ENCODE results near the gene CIB4. TPM values are rescaled to one million over a fixed set of nuclear protein-coding genes. Genes with fewer than 3 reads are reported as not detected.
"Not testable (repeated sequence)": the region's sequence is repeated elsewhere in the genome, so short reads cannot be mapped to it uniquely, and the experiment has no call there.

The CIB4 gene
- polyA plus RNA-seq, 10 donors, result not detected

DNA sequence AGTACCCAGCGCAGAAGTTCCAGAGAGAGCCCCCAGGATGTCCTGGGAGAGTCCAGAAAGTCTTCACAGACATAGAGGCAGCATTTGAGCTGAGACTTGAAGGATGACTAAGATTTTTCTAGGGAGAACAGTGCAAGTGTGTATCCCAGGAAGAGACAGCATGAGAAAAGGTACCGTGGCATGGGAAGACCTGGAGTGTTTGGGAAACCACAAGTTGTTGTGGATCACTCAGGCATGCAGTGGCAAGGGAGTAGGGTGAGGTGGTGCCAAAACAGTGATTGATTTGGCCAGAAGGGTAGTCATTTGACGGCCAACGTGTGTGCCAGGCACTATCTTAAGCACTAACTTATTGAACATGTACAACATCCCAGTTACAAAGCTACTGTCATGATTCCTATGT is 26.9 kb upstream of the CIB4 start:
- no peak for DNase-seq

DNA sequence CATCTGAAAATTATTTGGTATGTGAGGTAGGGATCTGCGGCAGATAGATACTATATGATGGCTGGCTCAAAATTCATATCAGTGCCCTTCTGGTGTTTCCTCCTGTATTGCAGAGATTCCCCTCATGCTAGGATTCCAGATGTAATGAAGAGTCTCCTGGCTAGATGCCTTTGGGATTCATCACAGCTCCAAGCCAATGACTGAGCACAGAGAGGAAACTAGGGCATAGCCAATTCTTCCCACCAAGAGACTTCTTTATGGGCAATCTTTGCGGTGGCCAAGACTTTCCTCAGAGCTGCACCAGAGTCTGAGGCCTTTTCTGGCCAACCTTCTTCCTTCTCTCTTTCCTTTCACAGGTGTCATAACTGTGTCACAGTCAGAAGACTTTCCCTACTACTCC is 25.5 kb upstream of the CIB4 start:
- no peak for DNase-seq

DNA sequence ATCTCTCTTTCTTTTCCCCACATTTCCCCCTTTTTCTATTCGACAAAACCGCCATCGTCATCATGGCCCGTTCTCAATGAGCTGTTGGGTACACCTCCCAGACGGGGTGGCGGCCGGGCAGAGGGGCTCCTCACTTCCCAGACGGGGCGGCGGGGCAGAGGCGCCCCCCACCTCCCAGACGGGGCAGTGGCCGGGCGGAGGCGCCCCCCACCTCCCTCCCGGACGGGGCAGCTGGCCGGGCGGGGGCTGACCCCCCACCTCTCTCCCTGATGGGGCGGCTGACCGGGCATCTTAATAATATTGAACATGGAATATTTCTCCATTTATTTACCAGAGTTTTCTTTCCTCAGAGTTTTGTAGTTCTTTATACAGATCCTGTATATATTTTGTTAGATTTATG is 24.1 kb upstream of the CIB4 start:
- DNase-seq, result not testable (repeated sequence)

DNA sequence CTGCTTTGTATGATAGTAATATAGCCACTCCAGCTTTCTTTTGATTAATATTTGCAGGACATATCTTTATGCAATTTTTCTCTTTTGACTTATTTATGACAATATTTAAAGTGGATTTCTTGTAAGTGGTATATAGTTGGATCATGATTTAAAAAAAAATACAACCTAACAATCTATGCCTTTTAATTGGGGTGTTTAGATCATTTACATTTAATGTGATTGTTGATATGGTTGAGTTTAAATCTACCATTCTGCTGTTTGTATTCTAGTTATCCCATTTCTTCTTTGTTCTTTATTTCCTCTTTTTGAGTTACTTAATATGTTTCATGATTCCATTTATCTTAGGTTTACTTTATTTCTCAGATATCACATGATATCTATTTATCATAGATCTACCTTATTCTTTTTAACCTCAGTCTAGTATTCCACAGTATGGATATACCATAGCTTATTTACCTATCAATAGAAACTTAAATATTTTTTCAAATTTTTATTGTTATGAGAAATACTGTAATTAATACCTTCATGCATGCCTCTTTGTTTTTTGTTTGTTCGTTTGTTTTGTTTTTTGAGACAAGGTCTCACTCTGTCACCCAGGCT is 19.3 kb upstream of the CIB4 start:
- no peak for DNase-seq

DNA sequence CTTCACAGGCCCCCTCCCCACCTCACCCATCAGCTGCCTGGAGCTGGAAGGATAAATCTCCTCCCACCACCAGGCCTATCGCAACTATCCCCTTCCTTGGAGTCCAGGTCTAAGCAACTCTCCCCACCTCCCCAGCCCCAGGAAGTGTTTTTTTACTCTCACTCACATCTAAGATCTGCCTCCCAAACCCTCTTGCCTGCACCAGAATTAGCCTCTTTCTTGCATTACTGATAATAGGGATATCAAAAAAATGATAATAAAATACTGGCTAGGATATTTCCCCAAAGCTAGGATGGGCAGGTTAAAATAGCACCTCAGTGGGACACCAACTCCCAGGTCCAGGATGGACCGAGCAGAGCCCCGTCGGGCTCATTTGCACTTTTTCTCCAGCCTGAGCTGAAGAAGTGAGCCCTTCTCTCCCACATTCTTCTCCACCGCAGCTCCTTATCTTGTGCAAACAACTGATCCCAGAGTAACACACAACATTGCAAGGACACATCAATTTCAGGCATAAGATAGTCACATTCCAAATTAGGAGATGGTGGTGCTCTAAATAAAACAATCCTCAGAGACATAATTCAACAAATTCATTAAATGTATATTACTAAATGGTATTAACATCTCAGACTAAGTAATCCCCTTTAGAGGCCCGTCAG is 17.7 kb upstream of the CIB4 start:
- DNase-seq, result no peak

DNA sequence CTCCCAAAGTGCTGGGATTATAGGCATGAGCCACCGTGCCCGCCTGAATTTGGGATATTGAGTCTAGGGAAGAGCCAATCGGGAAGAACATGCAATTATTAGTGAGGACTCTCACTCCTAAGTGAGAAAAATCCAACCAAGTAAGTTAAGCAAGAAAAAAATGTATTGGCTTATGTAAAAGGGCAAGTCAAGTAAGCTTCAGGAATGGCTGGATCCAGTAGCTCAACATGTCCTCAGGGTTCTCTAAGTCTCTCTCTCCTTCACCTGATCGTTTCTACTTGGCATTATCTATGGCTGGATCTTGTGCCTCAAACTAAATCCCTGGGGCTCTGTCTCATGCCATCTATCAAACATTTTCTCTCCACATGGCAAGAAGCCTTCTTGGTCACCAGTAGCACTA is 16.1 kb upstream of the CIB4 start:
- no peak for DNase-seq

DNA sequence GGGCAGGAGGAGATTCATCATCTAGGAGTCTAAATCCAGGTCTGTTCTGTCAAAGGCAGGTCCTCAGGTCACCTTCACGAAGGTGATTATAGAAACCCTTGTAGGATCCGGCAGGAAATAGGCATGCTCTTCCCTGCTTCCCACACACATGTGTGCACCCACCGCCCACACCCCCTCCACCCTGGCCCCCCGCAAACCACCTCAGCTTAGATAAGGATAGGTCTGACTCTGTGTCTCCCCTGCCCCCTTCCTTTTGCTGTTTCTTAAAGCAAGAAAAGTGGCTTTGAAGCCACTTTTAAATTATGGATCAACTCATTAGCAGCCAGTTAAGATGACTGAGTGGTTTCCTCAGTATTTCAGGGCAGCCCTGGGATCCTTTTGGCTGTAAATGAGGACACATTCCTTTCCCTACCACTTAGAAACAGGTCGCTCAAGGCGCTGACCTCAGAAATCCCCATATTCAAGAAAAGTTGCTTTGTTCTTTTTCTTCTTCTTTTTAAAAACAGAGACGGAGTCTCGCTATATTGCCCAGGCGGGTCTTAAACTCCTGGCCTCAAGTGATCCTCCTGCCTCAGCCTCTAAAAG is 14.5 kb upstream of the CIB4 start:
- DNase-seq, result no peak

DNA sequence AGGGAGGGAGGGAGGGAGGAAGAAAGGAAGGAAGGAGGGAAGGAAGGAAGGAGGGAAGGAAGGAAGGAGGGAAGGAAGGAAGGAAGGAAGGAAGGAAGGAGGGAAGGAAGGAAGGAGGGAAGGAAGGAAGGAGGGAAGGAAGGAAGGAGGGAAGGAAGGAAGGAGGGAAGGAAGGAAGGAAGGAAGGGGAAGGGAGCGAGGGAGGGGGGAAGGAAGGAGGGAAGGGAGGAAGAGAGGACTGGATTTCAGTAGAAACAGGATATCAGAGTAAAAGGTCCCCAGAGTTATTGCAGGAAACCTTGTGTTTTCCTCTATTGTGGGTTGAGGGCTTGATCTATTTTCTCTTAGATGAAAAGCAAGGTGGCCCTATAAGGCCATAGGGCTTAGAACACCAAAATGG is 14.0 kb upstream of the CIB4 start:
- not testable (repeated sequence) for DNase-seq

DNA sequence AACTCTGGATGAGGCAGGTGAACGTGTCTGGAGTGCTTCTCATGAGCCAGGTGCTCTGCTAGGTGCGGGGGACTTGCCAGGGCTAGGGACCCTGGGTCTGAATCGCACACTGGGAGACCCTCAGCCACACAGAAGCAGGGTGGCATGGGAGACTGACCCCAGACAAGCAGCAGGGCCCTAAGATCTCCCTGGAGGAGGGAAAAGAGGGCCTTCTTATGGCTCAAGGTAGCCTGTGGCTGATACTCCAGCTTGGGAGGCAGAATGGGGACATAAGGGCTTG is 12.8 kb upstream of the CIB4 start:
- DNase-seq, result no peak

DNA sequence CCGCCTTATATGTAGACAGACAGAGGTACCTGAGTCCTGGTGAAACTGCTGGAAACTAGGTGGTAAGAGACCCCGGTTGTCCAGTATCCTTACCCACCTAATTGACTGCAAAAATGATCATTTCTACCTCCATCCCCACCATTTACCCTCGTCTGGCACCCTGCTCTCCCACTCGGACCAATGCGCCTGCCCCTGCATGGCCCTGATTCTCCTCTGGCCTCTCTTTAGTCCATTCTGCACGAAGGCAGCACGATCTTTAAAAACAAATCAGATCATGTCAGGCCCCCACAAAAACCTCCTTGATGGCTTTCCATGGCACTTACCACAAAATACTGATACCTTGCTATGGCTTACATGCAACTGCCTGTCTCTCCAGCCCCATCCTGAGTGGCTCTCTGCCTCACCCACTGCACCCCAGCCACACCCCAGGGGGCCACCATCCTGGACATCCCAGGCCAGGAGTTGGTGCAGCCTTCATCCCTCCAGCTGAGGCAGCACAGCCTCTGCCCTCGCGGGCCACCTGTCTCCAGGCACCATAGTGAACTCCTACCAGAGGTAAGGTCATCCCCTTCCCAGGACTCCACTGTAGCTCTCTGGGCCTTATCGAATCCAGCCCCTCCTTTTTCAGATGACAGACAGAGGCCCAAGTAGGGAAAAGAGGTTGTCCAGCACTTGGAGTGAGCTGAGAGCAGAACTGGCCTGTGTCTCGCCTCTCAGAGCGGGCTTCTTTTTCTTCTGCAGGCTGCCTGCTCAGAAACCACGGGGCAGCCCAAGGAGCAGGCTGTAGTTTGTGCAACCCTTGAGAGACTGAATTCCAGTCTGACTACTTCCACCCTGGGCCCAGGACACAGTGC is 12.3 kb upstream of the CIB4 start:
- no peak for DNase-seq

DNA sequence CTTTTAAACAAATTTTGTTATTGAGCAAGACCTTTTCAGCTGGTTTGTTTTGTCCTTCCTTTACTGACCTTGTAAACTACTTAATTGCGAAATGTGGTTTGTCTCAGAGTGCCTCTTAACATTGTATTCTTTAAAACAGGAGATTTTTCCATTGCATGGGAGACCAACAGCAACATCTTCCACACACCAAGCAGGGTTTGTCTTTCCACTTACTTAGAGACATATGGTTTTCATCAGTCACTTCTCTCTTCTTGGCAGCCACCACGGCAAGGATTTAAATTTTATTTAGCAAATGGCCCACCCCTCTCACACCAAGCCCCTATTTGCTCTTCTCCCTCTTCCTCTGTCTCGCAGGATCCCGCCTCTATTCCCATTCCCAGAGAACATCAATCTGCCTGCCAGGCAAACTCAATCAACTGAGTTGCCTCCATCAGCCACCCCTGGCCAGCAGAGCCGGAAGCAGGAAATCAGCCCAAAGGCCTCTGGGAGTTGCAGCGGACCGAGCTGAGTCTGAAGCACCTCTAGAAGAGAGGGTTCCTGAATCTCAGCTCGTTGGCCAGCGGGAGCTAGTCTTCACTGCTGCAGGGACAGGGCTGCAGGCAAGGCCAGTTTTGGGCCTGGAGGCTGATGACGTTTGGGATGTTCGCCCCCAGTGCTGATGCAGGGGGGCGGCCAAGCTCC is 11.3 kb upstream of the CIB4 start:
- peak; percentile 57 to 92 (median 83) for DNase-seq

DNA sequence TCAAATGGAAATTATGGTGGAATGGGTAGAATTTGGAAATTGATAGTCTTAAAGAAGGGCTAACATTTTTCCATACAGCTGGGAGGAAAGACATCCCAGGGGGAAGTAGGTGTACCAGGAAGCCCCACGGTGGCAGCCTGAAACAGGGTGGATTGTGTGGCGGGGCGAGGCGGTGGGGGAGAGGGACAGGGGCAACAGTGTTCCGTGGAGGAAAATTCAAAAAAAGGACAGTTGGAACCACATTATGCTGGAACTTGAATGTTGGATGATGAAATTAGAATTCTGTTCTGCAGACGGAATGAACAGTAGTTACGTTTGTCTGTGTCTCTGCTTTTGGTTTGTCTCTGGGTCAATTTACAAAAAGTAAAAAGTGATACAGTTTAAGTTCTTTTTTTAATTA is 10.6 kb upstream of the CIB4 start:
- DNase-seq, result peak in 1 of 3 donors; percentile 51

DNA sequence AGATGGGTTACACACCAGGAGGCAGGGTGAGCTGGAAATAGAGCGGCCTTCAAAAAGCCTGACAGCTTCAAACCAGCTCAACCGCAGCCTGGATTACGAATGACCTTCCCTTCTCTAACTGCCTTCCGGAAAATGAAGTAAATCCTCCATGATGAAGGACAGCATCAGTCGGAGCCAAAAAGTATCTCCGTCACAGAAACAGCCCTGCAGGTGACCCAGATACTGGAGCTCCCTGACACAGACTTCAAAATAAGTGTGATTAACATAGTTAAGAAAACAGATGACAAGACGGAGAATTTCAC is 10.3 kb upstream of the CIB4 start:
- DNase-seq, result peak in 2 of 3 donors; percentile 11 to 49

DNA sequence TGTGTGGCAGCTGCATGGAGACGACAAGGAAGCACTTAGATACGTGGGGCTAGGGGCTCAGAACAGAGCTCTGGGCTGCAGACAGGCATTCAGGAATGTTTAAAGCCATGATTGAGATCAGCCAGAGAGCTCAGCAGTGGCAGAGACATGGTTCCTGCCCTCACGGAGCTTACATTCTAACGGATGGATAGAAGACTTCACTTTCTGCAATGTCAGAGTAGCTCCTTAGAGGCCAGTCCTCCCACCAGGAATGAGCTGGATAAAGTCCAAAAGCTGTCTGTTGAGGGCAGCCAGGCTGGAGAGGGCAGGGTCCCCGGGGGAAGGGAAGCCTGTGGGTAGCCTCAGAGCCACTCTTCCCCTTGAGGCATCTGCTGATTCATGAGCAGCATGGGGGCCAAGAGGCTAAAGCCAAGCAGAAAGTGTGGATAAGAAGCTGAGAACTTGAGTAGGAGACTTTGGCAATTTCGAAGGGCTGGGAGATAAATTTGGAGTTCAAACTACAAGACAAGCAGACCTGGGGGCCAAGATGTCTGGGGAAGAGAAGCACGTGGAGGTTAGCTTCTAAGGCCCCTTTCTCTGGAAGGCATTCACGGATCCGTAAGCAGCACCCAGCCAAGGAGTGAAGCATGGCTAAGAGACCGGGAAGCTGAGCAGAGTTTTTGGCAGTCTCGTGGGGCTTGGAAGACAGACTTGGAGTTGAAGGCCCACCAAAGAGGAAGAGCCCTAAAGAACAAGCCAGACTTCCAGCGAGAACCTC is 9.7 kb upstream of the CIB4 start:
- DNase-seq, result no peak

DNA sequence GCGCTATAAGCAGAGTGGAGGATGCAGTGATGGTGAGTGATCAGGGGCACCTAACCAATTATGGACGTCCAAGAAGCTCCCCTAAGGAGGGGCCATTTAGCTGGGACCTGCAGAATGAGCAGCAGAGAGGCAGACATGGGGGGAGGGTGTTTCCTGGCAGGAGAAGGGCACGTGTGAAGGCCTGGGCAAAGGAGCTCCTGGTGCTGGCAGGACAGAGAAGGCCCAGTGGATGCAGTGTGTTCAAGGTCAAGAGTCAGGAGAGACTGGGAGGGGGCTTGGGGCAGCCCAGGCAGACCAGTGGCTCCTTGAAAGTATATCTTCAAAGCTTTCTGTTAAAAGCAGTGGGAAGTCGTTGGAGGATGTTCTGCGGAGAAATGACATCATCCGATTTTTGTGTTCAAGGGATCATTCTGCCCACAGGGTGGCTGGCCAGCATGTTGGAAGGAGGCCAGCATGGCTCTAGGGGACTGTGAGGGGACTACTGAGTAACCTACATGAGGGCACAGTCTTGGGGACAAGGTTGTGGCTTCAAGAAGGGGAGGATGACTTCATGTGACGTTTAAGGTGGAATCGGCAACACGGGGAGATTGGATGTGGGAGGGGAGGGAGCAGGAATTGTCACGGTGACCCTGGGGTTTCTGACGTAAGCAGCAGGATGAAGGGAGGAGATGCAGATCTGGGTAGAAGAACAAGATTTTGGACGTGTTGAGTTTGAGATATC is 9.0 kb upstream of the CIB4 start:
- no peak for DNase-seq

DNA sequence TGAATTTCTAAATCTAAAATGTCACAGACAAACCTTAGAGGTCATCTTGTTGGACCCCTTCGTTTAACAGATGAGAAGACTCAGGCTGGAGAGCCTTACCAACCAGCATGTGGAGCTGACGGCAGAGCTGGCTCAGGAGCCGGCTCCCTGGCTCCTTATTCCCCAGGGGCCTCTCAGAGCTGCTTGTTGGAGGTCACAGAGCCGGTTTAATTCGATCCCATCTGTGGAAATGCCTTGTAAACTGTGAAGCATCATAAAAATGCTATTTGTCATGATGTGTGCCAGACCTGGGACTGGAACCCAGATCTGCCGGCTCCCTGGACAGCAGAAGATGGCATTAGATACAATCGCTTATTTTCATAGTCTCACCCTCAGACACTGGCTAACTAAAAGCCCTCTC is 8.2 kb upstream of the CIB4 start:
- DNase-seq, result no peak

DNA sequence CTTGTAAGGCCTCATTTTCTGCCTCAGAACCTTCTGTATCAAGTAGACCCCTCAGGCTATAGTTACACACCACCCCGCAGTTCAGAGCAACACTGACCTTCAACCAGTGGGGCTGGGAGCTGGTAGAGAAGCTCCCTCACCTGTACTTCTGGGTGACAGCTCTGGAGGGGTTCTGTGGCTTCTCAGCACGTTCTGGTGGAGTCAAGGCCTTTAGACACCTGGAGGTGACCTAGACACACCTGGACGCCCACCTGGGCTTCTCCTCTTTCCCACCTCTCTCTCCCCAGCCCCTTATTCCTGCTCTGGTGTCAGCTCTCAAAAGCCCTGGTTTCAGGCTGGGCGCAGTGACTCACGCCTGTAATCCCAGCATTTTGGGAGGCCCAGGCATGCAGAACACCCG is 7.3 kb upstream of the CIB4 start:
- DNase-seq, result no peak

DNA sequence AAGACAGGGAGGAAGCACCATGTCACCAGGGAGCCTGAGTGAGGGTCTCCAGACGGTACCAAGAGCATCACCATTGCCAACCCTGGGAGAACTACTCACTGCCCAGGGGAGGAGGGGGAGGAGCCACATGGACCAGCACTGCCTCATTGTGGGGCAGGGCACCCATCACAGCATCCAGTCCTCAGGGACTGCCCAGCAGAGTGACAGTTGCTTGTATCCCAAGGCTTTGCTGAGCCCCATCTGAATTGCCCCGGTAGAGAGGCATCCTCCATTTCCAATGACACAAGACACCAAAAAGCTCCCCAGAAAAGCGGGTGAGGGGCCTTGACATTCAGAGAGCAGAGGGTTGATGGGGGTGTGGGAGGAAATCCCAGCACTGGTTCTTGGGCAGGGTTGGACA is 6.8 kb upstream of the CIB4 start:
- DNase-seq, result no peak

DNA sequence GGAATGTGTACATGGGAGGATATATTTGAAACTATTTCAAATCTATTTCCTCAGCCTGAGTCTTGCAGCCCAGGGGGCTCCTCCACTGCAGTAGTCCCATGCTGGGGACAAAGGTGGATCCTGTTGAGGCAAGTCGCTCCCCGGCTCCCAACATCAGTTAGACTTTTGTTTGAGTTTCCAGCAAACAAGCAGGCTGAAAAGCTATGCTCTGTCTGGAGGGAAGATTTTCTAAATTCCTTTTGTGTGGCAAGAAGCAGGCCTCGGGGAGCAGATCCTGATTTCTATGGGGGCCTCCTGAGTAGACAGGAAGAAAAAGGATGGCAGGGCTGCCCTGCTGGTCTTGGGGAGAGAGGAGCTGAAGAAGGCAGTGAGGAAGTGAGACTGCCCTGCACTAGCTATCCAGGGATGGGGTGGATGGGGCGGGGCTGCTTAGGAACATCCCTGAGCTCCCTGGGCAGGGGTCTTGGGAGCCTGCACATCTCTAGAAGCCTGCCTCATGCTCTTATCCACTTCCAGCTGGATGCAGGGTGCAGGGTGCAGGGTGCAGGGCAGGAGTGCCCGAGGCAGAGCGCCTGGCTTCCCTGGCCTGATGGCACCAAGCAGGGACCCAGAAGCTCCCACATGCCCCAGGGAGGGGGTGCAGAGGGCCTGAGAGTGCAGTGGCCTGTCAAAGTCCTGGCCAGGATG is 6.0 kb upstream of the CIB4 start:
- DNase-seq, result no peak

DNA sequence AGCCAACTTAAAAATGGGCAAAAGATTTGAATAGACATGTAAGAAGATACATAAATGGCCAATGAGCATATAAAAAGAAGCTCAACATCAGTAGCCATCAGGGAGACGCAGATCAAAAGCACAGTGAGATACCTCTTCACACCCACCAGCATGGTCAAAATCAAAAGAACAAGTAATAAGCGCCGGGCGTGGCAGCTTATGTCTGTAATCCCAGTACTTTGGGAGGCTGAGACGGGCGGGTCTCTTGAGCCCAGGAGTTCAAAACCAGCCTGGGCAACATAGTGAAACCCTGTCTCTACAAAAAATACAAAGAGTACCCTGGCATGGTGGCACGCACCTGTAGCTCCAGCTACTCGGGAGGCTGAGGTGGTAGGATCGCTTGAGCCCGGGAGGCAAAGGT is 4.6 kb upstream of the CIB4 start:
- no peak for DNase-seq
